ENCODE results near the gene EMX1. TPM values are rescaled to one million over a fixed set of nuclear protein-coding genes. Genes with fewer than 3 reads are reported as not detected.

The EMX1 gene
- total and polyA plus RNA-seq, 2 of the 13 experiments (the other 11 are each of a cell fraction or from before 2014, with no cell fraction given), result 0.62 to 4.9 TPM

GRCh38 chr2:72955228-72956049 lies 38.1 kb downstream of the EMX1 start (continued):
- TF ChIP-seq, protein P1, sequence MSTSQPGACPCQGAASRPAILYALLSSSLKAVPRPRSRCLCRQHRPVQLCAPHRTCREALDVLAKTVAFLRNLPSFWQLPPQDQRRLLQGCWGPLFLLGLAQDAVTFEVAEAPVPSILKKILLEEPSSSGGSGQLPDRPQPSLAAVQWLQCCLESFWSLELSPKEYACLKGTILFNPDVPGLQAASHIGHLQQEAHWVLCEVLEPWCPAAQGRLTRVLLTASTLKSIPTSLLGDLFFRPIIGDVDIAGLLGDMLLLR (CRISPR knock-in tag; IDR thresholded peaks at IDR 0.05), result no peak
- TF ChIP-seq PRMT3 (CRISPR knock-in tag; IDR thresholded peaks at IDR 0.05; ENCODE audit: borderline replicate concordance, low read depth) (no peak), MBD4 (IDR thresholded peaks at IDR 0.05; ENCODE audit: borderline replicate concordance, low read length) (no peak), ZNF556 (CRISPR knock-in tag; IDR thresholded peaks at IDR 0.05; ENCODE audit: borderline replicate concordance) (no peak), ZZZ3 (CRISPR knock-in tag; IDR thresholded peaks at IDR 0.05; ENCODE audit: borderline replicate concordance) (no peak)

DNA sequence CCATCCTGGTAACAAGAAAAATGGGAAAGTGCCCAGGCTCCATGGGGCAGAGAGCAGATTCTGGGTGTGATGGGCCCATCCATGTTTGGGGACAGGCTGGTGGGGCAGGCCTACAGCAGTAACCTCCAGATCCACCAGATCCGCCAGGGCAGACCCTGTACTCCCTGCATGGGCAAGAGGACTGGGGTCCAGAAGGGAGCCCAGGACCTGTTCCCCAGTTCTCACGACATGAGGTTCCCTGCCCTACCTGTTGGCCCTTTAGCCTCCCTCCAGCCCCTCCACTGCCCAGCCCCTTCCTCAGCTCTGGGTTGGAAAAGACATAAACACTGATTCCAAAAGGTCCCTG lies 38.7 kb downstream of the EMX1 start:
- intact Hi-C loops (cut with micrococcal nuclease; ENCODE audit: unreplicated experiment), result no loop called here
- BruUV-seq (replicated peaks), result no TSS peak
- no peak for FAIRE-seq

More for the DNA sequence above, 38.7 kb downstream of the EMX1 start:
- Histone ChIP-seq H3K4me2 (ENCODE audit: low read depth, low read length) (no peak overlapping the region), H3K36me3 (replicated peaks in 1 of 2; ENCODE audit: control insufficient read depth in 1 of 2, insufficient read depth in 2 of 2, low read length in 2 of 2) (peaks cover 1 to 3% of the 10 kb centered on the region in 2 experiments; a peak in 1 of 5 replicates), H3K27me3 (ENCODE audit: control insufficient read depth in 1 of 2, insufficient read depth in 2 of 2, low read length in 2 of 2) (no peaks in the 10 kb centered on the region), H3K4me1 (ENCODE audit: insufficient read depth, low read length) (no peaks in the 10 kb centered on the region), H3K9me3 (ENCODE audit: low read length) (no peaks in the 10 kb centered on the region), H3K79me2 (ENCODE audit: insufficient read depth, low read length) (no peaks in the 10 kb centered on the region), H2AFZ (ENCODE audit: low read length) (no peak overlapping the region), H3K9ac (ENCODE audit: insufficient read depth, low read depth, low read length) (no peak overlapping the region), H4K20me1 (ENCODE audit: insufficient read depth, low read length) (no peaks in the 10 kb centered on the region), H3K27ac (ENCODE audit: extremely low read length, insufficient read depth, low read length) (no peak overlapping the region), H3K4me3 (replicated peaks in 1 of 3; ENCODE audit: insufficient read depth in 1 of 3, low read depth in 2 of 3, low read length in 3 of 3) (no peak overlapping the region)
- ATAC-seq (no peak), DNase-seq (ENCODE audit: low spot score) (no peak)
- TF ChIP-seq EP300 (IDR thresholded peaks at IDR 0.05; ENCODE audit: low read depth in 2 of 2, low read length in 2 of 2) (no peak), EP300 (CRISPR knock-in tag; IDR thresholded peaks at IDR 0.05; ENCODE audit: borderline replicate concordance) (no peak), TGIF2 (CRISPR knock-in tag; IDR thresholded peaks at IDR 0.05) (no peak), KLF11 (CRISPR knock-in tag; IDR thresholded peaks at IDR 0.05) (no peak), ZNF780A (CRISPR knock-in tag; IDR thresholded peaks at IDR 0.05) (no peak)
- in situ Hi-C loops (cut with HindIII; ENCODE audit: extremely low pct_ligation_motif_present, low pct_unique_long_range_greater_than_20kb), result no loop called here
- 100% methylated on average over 2 of the region's 2 CpGs for WGBS (ENCODE audit: low lambda C conversion rate)
- CTCF ChIA-PET (ENCODE audit: low intra/inter-chr PET ratio, low total read pairs), result no interaction called here
- POLR2A ChIA-PET, result no interaction called here

All from HepG2 (cell line).